ENCODE data around the gene ZDHHC8.

The ZDHHC8 gene

DNA sequence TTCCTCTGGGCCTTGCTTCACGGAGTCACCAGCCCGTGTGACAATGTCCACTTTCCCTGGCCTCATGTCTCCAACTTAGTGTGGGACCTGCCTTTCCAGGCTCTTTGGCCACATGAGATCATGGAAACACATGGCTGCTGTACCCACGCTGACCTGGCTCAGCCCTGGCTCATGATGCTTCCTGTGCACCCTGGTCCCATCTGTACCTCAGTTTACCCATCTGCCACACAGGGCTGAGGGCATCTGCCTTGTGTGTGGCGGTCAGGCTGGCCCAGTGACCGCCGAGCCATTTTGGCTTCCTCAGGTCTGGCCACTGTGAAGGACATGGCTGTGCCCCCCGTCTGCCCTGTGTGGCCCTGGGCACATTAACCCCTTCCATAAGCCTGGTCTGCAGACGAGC is 51.5 kb downstream of the ZDHHC8 start:
- Histone ChIP-seq H4K20me1 (ENCODE audit: insufficient read depth, low read length) (no peaks in the 10 kb centered on the region), H3K9me3 (ENCODE audit: low read length) (no peaks in the 10 kb centered on the region), H3K27me3 (ENCODE audit: insufficient read depth, low read length) (no peaks in the 10 kb centered on the region), H3K36me3 (ENCODE audit: insufficient read depth, low read length) (no peaks in the 10 kb centered on the region), H2AFZ (ENCODE audit: low read length) (no peak overlapping the region), H3K27ac (ENCODE audit: low read depth, low read length, poor library complexity, severe bottlenecking) (no peak overlapping the region), H3K9ac (ENCODE audit: low read length) (no peak overlapping the region), H3K79me2 (ENCODE audit: insufficient read depth, low read length) (no peaks in the 10 kb centered on the region), H3K4me1 (ENCODE audit: insufficient read depth, low read length, severe bottlenecking) (no peaks in the 10 kb centered on the region), H3K9me2 (ENCODE audit: low read depth, low read length) (no peaks in the 10 kb centered on the region), H3F3A (ENCODE audit: insufficient read depth, low read length) (no peaks in the 10 kb centered on the region), H3K4me2 (ENCODE audit: low read length) (no peak overlapping the region), H3K4me3 (ENCODE audit: low read depth, low read length, poor library complexity, severe bottlenecking) (no peak overlapping the region)
- no peak for TF ChIP-seq EZH2 (IDR thresholded peaks at IDR 0.05; ENCODE audit: borderline replicate concordance, low read length)
- TF ChIP-seq, protein P1, sequence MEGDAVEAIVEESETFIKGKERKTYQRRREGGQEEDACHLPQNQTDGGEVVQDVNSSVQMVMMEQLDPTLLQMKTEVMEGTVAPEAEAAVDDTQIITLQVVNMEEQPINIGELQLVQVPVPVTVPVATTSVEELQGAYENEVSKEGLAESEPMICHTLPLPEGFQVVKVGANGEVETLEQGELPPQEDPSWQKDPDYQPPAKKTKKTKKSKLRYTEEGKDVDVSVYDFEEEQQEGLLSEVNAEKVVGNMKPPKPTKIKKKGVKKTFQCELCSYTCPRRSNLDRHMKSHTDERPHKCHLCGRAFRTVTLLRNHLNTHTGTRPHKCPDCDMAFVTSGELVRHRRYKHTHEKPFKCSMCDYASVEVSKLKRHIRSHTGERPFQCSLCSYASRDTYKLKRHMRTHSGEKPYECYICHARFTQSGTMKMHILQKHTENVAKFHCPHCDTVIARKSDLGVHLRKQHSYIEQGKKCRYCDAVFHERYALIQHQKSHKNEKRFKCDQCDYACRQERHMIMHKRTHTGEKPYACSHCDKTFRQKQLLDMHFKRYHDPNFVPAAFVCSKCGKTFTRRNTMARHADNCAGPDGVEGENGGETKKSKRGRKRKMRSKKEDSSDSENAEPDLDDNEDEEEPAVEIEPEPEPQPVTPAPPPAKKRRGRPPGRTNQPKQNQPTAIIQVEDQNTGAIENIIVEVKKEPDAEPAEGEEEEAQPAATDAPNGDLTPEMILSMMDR (IDR thresholded peaks at IDR 0.05; ENCODE audit: low read length), result no peak

DNA sequence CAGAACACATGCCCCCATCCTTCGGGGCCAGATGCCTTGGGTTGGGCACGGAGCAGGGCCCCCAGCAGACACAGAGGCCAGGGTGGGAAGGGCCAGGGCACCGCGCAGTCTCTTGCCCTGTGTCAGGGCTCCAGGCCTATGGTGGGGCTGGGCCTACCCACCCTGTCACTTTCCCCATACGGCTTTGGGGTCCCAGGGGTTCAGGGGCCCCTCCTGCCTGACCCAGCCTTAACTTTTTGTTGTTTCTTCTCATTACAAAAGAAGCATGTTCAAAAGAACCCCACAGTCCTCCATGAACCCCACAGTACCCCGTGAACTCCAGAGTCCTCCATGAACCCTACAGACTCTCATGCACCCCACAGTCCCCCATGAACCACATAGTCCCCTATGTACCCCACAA is 52.2 kb downstream of the ZDHHC8 start:
- Histone ChIP-seq H3K27ac (ENCODE audit: low read depth, low read length, poor library complexity, severe bottlenecking) (no peak overlapping the region), H3K4me3 (ENCODE audit: low read depth, low read length, poor library complexity, severe bottlenecking) (no peak overlapping the region), H3K27me3 (ENCODE audit: insufficient read depth, low read length) (no peaks in the 10 kb centered on the region), H3K36me3 (ENCODE audit: insufficient read depth, low read length) (no peaks in the 10 kb centered on the region), H3K9ac (ENCODE audit: low read length) (no peak overlapping the region), H3K4me1 (ENCODE audit: insufficient read depth, low read length, severe bottlenecking) (no peaks in the 10 kb centered on the region), H2AFZ (ENCODE audit: low read length) (no peak overlapping the region), H3K9me2 (ENCODE audit: low read depth, low read length) (no peaks in the 10 kb centered on the region), H3F3A (ENCODE audit: insufficient read depth, low read length) (no peaks in the 10 kb centered on the region), H4K20me1 (ENCODE audit: insufficient read depth, low read length) (no peaks in the 10 kb centered on the region), H3K79me2 (ENCODE audit: insufficient read depth, low read length) (no peaks in the 10 kb centered on the region), H3K4me2 (ENCODE audit: low read length) (no peak overlapping the region), H3K9me3 (ENCODE audit: low read length) (no peaks in the 10 kb centered on the region)
- TF ChIP-seq, protein P1 (IDR thresholded peaks at IDR 0.05; ENCODE audit: low read length), result no peak
- TF ChIP-seq EZH2 (IDR thresholded peaks at IDR 0.05; ENCODE audit: borderline replicate concordance, low read length), result no peak

DNA sequence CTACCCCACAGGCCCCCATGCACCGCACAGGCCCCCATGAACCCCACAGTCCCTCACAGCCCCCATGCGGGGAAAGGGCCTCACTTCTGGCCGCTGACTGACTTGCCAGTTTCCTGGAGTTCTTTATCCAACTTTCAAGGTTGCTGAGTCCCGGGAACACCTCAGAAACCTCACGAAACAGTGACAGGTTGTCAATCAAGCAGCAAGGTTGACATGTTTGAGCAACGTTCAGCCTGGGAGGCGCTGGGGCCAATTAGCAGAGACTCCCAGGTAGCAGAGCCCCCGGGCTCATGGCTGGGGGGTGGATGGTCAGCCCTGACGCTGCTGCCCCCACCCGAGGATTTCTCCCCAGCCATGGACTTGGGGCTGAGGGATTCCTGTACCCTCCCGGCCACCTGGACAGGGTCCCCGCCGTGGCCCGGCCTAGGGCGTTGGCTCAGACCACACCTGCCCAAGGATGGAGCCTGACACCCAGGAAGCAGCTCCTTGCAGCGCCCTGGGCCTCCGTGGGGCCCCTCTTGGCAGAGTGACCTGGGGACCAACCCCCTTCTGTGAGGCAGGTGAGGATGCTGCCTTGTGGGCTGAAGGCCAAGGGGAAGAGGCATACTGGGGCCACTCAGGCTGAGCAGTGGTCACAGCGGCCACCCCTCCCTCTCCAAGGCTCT is 53.0 kb downstream of the ZDHHC8 start:
- no peak overlapping the region for H3K9ac ChIP-seq (ENCODE audit: low read length)
- H3F3A ChIP-seq (ENCODE audit: insufficient read depth, low read length), result no peaks in the 10 kb centered on the region
- H3K79me2 ChIP-seq (ENCODE audit: insufficient read depth, low read length), result no peaks in the 10 kb centered on the region
- no peak overlapping the region for H3K4me3 ChIP-seq (ENCODE audit: low read depth, low read length, poor library complexity, severe bottlenecking)
- H3K9me2 ChIP-seq (ENCODE audit: low read depth, low read length), result no peaks in the 10 kb centered on the region
- no peaks in the 10 kb centered on the region for H3K36me3 ChIP-seq (ENCODE audit: insufficient read depth, low read length)
- no peak overlapping the region for H2AFZ ChIP-seq (ENCODE audit: low read length)
- H3K27ac ChIP-seq (ENCODE audit: low read depth, low read length, poor library complexity, severe bottlenecking), result no peak overlapping the region
- H3K4me1 ChIP-seq (ENCODE audit: insufficient read depth, low read length, severe bottlenecking), result no peaks in the 10 kb centered on the region
- no peaks in the 10 kb centered on the region for H3K9me3 ChIP-seq (ENCODE audit: low read length)
- H3K27me3 ChIP-seq (ENCODE audit: insufficient read depth, low read length), result no peaks in the 10 kb centered on the region
- H3K4me2 ChIP-seq (ENCODE audit: low read length), result no peak overlapping the region
- TF ChIP-seq EZH2 (IDR thresholded peaks at IDR 0.05; ENCODE audit: borderline replicate concordance, low read length), result no peak
- TF ChIP-seq, protein P1 (IDR thresholded peaks at IDR 0.05; ENCODE audit: low read length), result no peak
- H4K20me1 ChIP-seq (ENCODE audit: insufficient read depth, low read length), result no peaks in the 10 kb centered on the region
